ENCODE measurements around the gene CSAG2.

The CSAG2 gene

GRCh38 chrX:152658302-152658701 lies 50.8 kb downstream of the CSAG2 start:
- DNase-seq = no peak
